K562 (cell line): Measurements from ENCODE around the gene GEN1. TPM values are rescaled to one million over a fixed set of nuclear protein-coding genes. Genes with fewer than 3 reads are reported as not detected.

Experiments
- ATAC-seq: fragments of 200-7000 bp; cut with Tn5 transposase; 3 replicates; pipeline ENCODE4 v1.9.1; 2020; ENCODE audit warnings: moderate library complexity
- BruUV-seq: library from RNA; stranded (reverse); fragments of 400-500 nt; replicated peaks from 2 replicates; lab custom pipeline; 2021; lab: Mats Ljungman, UMichigan
- CTCF ChIA-PET: fragments of 300-600 bp; formaldehyde crosslinking; extraction: SDS; loops from one replicate; lab custom pipeline; 2021; ENCODE audit warnings: low intra/inter-chr PET ratio; lab: Yijun Ruan, JAX
- POLR2A ChIA-PET: fragments of 300-600, 350-650 bp; sonication (Branson Sonifier 250); formaldehyde crosslinking; extraction: SDS; loops from one replicate; lab custom pipeline; 2021; ENCODE audit warnings: antibody characterized with exemption, inconsistent platforms; lab: Yijun Ruan, JAX
- DNase-seq, 4 experiments: peaks; one replicate each; pipeline versions ENCODE4 v3.0.0 to v3.0.0-alpha.2; 2011 to 2018; ENCODE audit warnings: low spot score in 3 of 4, mixed read lengths in 3 of 4; ENCODE audit errors: extremely low read depth in 1 of 4
- FAIRE-seq: peaks from 2 replicates; lab custom pipeline; 2011; peaks lifted over from hg19 to GRCh38; lab: Jason Lieb, UNC
- H2AFZ ChIP-seq: 2 replicates; pipeline ENCODE4 v1.6.0; 2011; ENCODE audit warnings: low read depth, low read length, control low read depth, inconsistent platforms
- H3K27ac ChIP-seq: fragments of 200-600 bp; 3 replicates; pipeline ENCODE4 v1.8.0; 2011; ENCODE audit warnings: low read depth, mild to moderate bottlenecking, control low read depth, inconsistent platforms, low read length, moderate library complexity, mixed read lengths; ENCODE audit errors: extremely low read depth
- H3K27me3 ChIP-seq, 2 experiments: fragments of 300-600 bp in 1 of 2; 2 replicates in 1 of 2; 3 replicates in 1 of 2; pipeline versions ENCODE4 v1.6.0 to v1.8.0; 2011; ENCODE audit warnings: inconsistent platforms in 2 of 2, low read length in 2 of 2, mild to moderate bottlenecking in 1 of 2, mixed read lengths in 1 of 2, moderate library complexity in 1 of 2; ENCODE audit not compliant: control insufficient read depth in 2 of 2, insufficient read depth in 2 of 2
- H3K36me3 ChIP-seq: fragments of 300-600 bp; 3 replicates; pipeline ENCODE4 v1.8.0; 2011; ENCODE audit warnings: mild to moderate bottlenecking, low read length, inconsistent platforms; ENCODE audit not compliant: control insufficient read depth, insufficient read depth
- H3K4me1 ChIP-seq, 2 experiments: fragments of 200-600 bp in 1 of 2; replicated peaks in 1 of 2; 2 replicates in 1 of 2; 3 replicates in 1 of 2; pipeline versions ENCODE4 v1.5.1 to v1.8.0; 2011; ENCODE audit warnings: inconsistent platforms in 2 of 2, low read length in 2 of 2, mild to moderate bottlenecking in 1 of 2, mixed read lengths in 1 of 2, moderate library complexity in 1 of 2; ENCODE audit not compliant: control insufficient read depth in 2 of 2, insufficient read depth in 2 of 2
- H3K4me2 ChIP-seq: 2 replicates; pipeline ENCODE4 v1.6.1; 2011; ENCODE audit warnings: low read length, control low read depth, inconsistent platforms, mixed read lengths; ENCODE audit not compliant: insufficient read depth
- H3K4me3 ChIP-seq: fragments of 200-600 bp; sonication (generic), shearing (Covaris generic); 2 replicates; pipeline ENCODE4 v1.5.1; 2016; ENCODE audit warnings: control low read depth, inconsistent platforms
- H3K79me2 ChIP-seq: fragments of 200-600 bp; 3 replicates; pipeline ENCODE4 v1.8.0; 2011; ENCODE audit warnings: low read length, inconsistent platforms; ENCODE audit not compliant: control insufficient read depth, insufficient read depth
- H3K9ac ChIP-seq, 2 experiments: 2 replicates each; pipeline versions ENCODE4 v1.6.0 to v1.6.1; 2011; ENCODE audit warnings: low read depth in 2 of 2, low read length in 2 of 2, control low read depth in 1 of 2, inconsistent platforms in 1 of 2, mild to moderate bottlenecking in 1 of 2, mixed read lengths in 1 of 2; ENCODE audit not compliant: insufficient read depth in 1 of 2
- H3K9me1 ChIP-seq: one replicate; pipeline ENCODE4 v1.6.0; 2011; ENCODE audit warnings: inconsistent platforms, mild to moderate bottlenecking, low read length, moderate library complexity; ENCODE audit not compliant: control insufficient read depth, insufficient read depth
- H3K9me3 ChIP-seq: replicated peaks from 2 replicates; pipeline ENCODE4 v1.5.1; 2011; ENCODE audit warnings: low read depth, low read length, inconsistent platforms; ENCODE audit not compliant: control insufficient read depth, insufficient read depth
- H4K20me1 ChIP-seq: replicated peaks from 2 replicates; pipeline ENCODE4 v1.6.1; 2011; ENCODE audit warnings: low read length, inconsistent platforms, mixed read lengths; ENCODE audit not compliant: control insufficient read depth, insufficient read depth
- GTF2E2 ChIP-seq: fragments of 200-800 bp; sonication (Bioruptor generic); IDR thresholded peaks from 2 replicates; pipeline ENCODE4 v1.6.1; 2016; ENCODE audit warnings: missing genetic modification characterization, missing compliant biosample characterization
- ILK ChIP-seq: fragments of 450-650 bp; IDR thresholded peaks from 2 replicates; pipeline ENCODE4 v1.6.1; 2016; ENCODE audit warnings: missing genetic modification characterization, low read depth, mild to moderate bottlenecking, missing compliant biosample characterization, moderate library complexity, borderline replicate concordance
- NUFIP1 ChIP-seq: fragments of 450-650 bp; IDR thresholded peaks from 2 replicates; pipeline ENCODE4 v1.6.1; 2018; ENCODE audit not compliant: partially characterized antibody
- RFX7 ChIP-seq: fragments of 250-450 bp; sonication (Bioruptor Pico); IDR thresholded peaks from 2 replicates; pipeline ENCODE4 v1.5.1; 2021; ENCODE audit warnings: mild to moderate bottlenecking
- SAFB2 ChIP-seq: fragments of 200-400 bp; formaldehyde crosslinking; IDR thresholded peaks from 2 replicates; pipeline ENCODE4 v1.6.1; 2018; ENCODE audit warnings: borderline replicate concordance, low read length, low read depth, moderate library complexity; ENCODE audit not compliant: severe bottlenecking
- SMARCE1 ChIP-seq: fragments of 450-650 bp; IDR thresholded peaks from 2 replicates; pipeline ENCODE4 v1.7.1; 2016; ENCODE audit warnings: mild to moderate bottlenecking
- XRCC5 ChIP-seq: fragments of 200-400 bp; formaldehyde crosslinking; IDR thresholded peaks from 2 replicates; pipeline ENCODE4 v1.6.1; 2017; ENCODE audit warnings: low read depth, mild to moderate bottlenecking, low read length
- ZC3H11A ChIP-seq: IDR thresholded peaks from 2 replicates; pipeline ENCODE4 v1.6.1; 2012; ENCODE audit warnings: low read depth, low read length, improper control_type of control experiment
- ZFP30 ChIP-seq: fragments of 250-450 bp; sonication (Bioruptor Pico); IDR thresholded peaks from 2 replicates; pipeline ENCODE4 v1.8.0; 2022; ENCODE audit warnings: moderate library complexity, mild to moderate bottlenecking, inconsistent platforms, borderline replicate concordance
- ZNF41 ChIP-seq: fragments of 250-450 bp; sonication (Bioruptor Pico); conservative IDR thresholded peaks from 2 replicates; pipeline ENCODE4 v1.4.0; 2020; ENCODE audit warnings: mild to moderate bottlenecking
- ZNF57 ChIP-seq: fragments of 450-650 bp; formaldehyde crosslinking; IDR thresholded peaks from 2 replicates; pipeline ENCODE4 v1.4.0; 2020; ENCODE audit warnings: mild to moderate bottlenecking, moderate library complexity
- WGBS: fragments of 100-300 bp; shearing (Covaris generic); methylation state at CpG from one replicate; pipeline ENCODE4 v1.1.6; 2016; ENCODE audit warnings: low coverage, mixed read lengths; ENCODE audit not compliant: insufficient coverage; ENCODE audit errors: missing lambda C conversion rate; 5-methylcytosine and 5-hydroxymethylcytosine counted together
- in situ Hi-C: fragments of 300-500 bp; cut with MboI; formaldehyde crosslinking; loops from 4 replicates; pipeline ENCODE4 v1.15.0; 2018; ENCODE audit warnings: inconsistent platforms, mixed read lengths
- intact Hi-C: fragments of 100-400 bp; cut with micrococcal nuclease; formaldehyde crosslinking; loops from 2 replicates; pipeline ENCODE4 v1.14.2; 2022
- polyA plus RNA-seq, 8 experiments: library from polyadenylated mRNA; depleted of rRNA in 4 of 8; stranded (reverse) in 5 of 8; unstranded in 3 of 8; fragments of >200 nt; fragmentation: Nextera tagmentation in 2 of 8; fragmentation: Illumina TruSeq in 1 of 8; extraction: Ambion mirVana in 2 of 8; extraction: Trizol in 1 of 8; gene quantifications; 2 replicates each; pipeline versions ENCODE4 v1.2.1 to v1.2.3, GENCODE V29; 2011 to 2014; ENCODE audit warnings: inconsistent platforms in 1 of 8, missing spikeins in 1 of 8
- total RNA-seq, 7 experiments: library from RNA; depleted of rRNA in 6 of 7; stranded (reverse); fragments of >200 nt in 6 of 7; fragmentation: Illumina TruSeq in 2 of 7; extraction: Trizol in 2 of 7; gene quantifications; 2 replicates each; pipeline versions ENCODE4 v1.2.1 to v1.2.3, GENCODE V29; 2011 to 2021; ENCODE audit warnings: low replicate concordance in 1 of 7
- TF ChIP-seq, protein P1 (sequence below): IDR thresholded peaks from 2 replicates; pipeline ENCODE4 v1.6.1; 2011; ENCODE audit warnings: borderline replicate concordance, low read depth, mild to moderate bottlenecking, moderate library complexity, low read length; ENCODE audit not compliant: insufficient read depth, poor library complexity, severe bottlenecking
- TF ChIP-seq, protein P2 (sequence below): fragments of 250-450 bp; sonication (Bioruptor Pico); IDR thresholded peaks from 2 replicates; pipeline ENCODE4 v1.4.0; 2020

Gene GEN1
- total and polyA plus RNA-seq, 9 of the 15 experiments (the other 6 are each of a cell fraction or from before 2014, with no cell fraction given), result 8.6 to 39.7 (median 24.5) TPM

DNA sequence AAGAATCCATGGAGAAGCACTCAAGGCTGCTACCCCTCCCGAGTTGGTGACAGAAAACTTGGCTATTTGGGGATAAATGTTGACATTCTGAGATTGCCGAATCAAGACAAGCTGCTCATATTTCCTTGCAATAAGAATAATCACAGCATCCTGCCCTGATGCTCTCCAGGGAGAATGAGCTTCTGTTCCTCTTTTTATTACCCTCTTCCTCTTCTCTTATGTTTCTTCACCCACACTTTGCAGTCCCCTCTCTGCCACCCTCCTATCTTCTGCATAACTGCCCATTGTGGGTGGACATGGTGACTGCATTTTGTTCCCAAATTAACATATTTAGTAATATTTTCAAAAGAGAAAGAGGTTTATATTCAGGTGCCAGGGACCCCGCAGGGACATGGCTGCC lies 50.4 kb downstream of the GEN1 start:
- no peak overlapping the region for H3K9ac ChIP-seq
- H3K9me3 ChIP-seq, result no peaks in the 10 kb centered on the region
- BruUV-seq, result no TSS peak
- H4K20me1 ChIP-seq, result no peaks in the 10 kb centered on the region
- no peak overlapping the region for H3K4me2 ChIP-seq
- in situ Hi-C loops (no loop called here), intact Hi-C loops (no loop called here)
- TF ChIP-seq NUFIP1 (no peak), SAFB2 (no peak), ZNF57 (CRISPR knock-in tag) (no peak), SMARCE1 (no peak), ZNF41 (CRISPR knock-in tag) (no peak), ZC3H11A (no peak), ILK (no peak), XRCC5 (no peak), GTF2E2 (no peak), ZFP30 (CRISPR knock-in tag) (no peak), RFX7 (CRISPR knock-in tag) (no peak)
- TF ChIP-seq, protein P1, sequence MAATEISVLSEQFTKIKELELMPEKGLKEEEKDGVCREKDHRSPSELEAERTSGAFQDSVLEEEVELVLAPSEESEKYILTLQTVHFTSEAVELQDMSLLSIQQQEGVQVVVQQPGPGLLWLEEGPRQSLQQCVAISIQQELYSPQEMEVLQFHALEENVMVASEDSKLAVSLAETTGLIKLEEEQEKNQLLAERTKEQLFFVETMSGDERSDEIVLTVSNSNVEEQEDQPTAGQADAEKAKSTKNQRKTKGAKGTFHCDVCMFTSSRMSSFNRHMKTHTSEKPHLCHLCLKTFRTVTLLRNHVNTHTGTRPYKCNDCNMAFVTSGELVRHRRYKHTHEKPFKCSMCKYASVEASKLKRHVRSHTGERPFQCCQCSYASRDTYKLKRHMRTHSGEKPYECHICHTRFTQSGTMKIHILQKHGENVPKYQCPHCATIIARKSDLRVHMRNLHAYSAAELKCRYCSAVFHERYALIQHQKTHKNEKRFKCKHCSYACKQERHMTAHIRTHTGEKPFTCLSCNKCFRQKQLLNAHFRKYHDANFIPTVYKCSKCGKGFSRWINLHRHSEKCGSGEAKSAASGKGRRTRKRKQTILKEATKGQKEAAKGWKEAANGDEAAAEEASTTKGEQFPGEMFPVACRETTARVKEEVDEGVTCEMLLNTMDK, result no peak
- TF ChIP-seq, protein P2, sequence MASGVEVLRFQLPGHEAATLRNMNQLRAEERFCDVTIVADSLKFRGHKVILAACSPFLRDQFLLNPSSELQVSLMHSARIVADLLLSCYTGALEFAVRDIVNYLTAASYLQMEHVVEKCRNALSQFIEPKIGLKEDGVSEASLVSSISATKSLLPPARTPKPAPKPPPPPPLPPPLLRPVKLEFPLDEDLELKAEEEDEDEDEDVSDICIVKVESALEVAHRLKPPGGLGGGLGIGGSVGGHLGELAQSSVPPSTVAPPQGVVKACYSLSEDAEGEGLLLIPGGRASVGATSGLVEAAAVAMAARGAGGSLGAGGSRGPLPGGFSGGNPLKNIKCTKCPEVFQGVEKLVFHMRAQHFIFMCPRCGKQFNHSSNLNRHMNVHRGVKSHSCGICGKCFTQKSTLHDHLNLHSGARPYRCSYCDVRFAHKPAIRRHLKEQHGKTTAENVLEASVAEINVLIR, result no peak
- FAIRE-seq (no peak), ATAC-seq (no peak), DNase-seq (no peak)
- H3K27ac ChIP-seq, result no peak overlapping the region
- no peaks in the 10 kb centered on the region for H3K36me3 ChIP-seq
- H3K4me3 ChIP-seq, result no peak overlapping the region
- H3K4me1 ChIP-seq, result no peaks in the 10 kb centered on the region
- CTCF ChIA-PET, result no interaction called here
- H2AFZ ChIP-seq, result no peak overlapping the region
- no peaks in the 10 kb centered on the region for H3K9me1 ChIP-seq
- POLR2A ChIA-PET, result no interaction called here
- peaks cover 5 to 11% of the 10 kb centered on the region in 2 experiments; a peak in 3 of 5 replicates for H3K27me3 ChIP-seq
- H3K79me2 ChIP-seq, result no peaks in the 10 kb centered on the region
- WGBS, result 0% methylated on average over 3 of the region's 3 CpGs
